ENCODE measurements around the gene ZFYVE27.

DNA sequence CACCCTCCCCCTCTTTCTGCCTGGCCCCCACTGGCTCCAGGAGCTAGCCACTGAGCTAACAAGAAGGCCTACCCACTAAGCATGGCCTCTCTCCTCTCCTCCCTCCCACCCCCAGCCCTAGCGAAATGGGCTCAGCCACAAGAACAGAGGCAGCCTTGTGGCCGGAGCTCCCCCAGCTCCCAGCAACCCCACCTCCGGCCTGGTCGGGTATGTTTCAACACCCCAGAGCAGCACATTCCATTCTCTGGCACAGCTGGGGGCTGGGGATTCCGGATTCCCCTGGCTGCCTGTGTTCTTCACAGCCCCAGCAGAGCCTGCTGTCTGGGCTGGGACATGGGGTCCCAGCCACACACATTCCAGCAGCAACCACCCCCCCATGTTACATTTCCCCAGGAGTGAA lies 25.9 kb downstream of the ZFYVE27 start:
- TF ChIP-seq, protein P1, sequence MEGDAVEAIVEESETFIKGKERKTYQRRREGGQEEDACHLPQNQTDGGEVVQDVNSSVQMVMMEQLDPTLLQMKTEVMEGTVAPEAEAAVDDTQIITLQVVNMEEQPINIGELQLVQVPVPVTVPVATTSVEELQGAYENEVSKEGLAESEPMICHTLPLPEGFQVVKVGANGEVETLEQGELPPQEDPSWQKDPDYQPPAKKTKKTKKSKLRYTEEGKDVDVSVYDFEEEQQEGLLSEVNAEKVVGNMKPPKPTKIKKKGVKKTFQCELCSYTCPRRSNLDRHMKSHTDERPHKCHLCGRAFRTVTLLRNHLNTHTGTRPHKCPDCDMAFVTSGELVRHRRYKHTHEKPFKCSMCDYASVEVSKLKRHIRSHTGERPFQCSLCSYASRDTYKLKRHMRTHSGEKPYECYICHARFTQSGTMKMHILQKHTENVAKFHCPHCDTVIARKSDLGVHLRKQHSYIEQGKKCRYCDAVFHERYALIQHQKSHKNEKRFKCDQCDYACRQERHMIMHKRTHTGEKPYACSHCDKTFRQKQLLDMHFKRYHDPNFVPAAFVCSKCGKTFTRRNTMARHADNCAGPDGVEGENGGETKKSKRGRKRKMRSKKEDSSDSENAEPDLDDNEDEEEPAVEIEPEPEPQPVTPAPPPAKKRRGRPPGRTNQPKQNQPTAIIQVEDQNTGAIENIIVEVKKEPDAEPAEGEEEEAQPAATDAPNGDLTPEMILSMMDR (IDR thresholded peaks at IDR 0.05; ENCODE audit: low read length): no peak
- TF ChIP-seq EZH2phosphoT487 (IDR thresholded peaks at IDR 0.05; ENCODE audit: low read length) (no peak), EZH2 (optimal IDR thresholded peaks at IDR 0.05; ENCODE audit: low read depth, low read length) (no peak)

Data from MM.1S (cell line).